Measurements from ENCODE around the gene KIAA0513. TPM values are rescaled to one million over a fixed set of nuclear protein-coding genes. Genes with fewer than 3 reads are reported as not detected.
"Not testable (repeated sequence)": the region's sequence is repeated elsewhere in the genome, so short reads cannot be mapped to it uniquely, and the experiment has no call there.

Gene KIAA0513
- total RNA-seq, 1 donor: 3.2 TPM

DNA sequence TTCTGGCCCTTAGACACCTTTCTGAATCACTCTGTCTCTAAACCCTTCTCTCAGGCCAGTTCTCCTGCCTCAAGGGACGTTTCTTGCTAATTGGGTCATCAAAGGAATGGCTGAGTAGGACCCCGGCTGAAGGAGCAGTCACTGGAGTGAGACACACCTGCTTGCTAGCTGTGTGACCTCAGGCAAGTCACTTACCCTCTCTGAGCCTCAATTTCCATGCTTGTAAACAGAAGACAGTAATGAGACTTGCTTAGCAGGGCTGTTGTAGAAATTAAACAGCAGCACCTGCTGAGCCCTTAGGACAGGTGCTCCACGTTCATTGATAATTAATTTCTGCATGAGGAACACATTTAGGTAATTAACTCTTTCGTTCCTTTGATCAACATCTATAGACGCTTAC is 77.9 kb downstream of the KIAA0513 start:
- DNase-seq (ENCODE audit: low read depth in 2 of 3, low spot score in 2 of 3): no peak

DNA sequence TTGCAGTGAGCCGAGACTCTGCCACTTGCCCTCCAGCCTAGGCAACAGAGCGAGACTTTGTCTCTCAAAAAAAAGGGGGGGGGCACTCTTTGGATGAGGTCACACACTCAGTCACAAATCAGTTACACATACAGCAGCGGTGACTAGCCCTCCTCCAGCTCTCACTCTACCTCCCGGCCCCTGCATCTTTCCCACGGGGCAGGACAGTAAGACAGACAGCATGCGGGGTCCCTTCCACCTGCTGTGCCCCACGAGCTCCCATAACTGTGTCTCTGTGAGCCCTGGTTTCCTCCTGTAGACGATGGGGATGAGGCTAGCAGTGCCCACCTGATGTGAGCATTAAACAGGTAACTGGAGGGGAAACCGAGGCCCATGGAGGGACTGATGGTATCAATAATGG is 79.5 kb downstream of the KIAA0513 start:
- DNase-seq (ENCODE audit: low read depth in 2 of 3, low spot score in 2 of 3): no peak

DNA sequence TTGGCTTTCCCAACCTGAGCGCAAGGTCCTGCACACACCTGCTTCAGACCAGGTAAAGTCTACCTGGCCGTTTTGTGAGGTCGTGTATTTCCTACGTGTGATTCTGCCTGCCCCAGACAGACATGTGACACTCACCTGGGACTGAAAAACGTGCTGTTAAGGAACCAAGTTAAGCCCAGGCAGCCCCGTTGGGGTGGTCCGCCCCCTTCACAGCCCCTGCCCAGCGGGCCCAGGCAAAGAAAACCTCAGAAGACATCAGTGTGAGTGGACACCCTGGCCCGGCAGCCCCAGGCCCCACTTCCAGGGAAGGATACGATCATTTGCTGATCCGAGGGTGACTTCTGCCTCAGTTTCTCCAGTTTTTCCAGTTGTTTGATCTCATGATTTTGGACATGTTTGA is 79.9 kb downstream of the KIAA0513 start:
- DNase-seq (ENCODE audit: low read depth in 2 of 3, low spot score in 2 of 3): no peak

DNA sequence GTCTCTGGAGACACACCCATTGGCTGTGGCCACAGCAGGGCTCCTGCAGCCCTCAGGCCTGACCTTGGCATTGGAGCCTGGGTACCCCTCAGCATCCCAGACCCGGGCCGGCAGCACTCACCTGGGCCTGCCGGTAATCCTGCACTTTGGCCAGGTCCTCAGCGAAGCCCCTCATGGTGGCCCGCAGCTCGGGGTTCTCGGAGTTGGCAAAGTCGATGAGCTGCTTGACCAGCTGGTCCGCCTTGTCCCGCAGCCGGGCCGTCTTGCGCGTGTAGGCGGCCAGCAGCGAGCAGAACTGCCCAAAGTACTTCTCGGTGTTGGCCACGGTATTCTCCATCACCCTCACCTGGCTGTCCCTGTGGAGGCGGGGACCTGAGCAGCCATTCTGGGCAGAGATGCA is 82.5 kb downstream of the KIAA0513 start:
- DNase-seq (ENCODE audit: low read depth in 2 of 3, low spot score in 2 of 3): no peak

DNA sequence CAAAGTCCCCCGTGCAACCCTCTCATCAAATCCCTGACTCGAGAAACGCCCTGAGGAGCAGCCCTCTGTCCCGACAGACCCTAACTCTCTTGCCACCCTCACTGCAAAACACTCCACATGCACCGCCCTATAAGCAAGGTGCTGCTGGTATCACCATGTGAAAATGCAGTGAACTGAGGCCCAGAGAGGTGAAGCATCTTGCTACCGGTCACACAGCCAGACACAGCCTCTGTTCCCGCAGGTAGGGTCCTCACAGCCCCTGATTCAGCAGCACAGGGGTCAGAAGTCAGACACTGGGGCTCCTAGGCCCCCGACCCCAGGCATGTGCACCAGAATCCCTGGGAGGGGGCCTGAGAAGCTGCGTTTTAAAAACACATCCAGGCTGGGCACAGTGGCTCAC is 83.6 kb downstream of the KIAA0513 start:
- DNase-seq (ENCODE audit: low read depth in 2 of 3, low spot score in 2 of 3): no peak

DNA sequence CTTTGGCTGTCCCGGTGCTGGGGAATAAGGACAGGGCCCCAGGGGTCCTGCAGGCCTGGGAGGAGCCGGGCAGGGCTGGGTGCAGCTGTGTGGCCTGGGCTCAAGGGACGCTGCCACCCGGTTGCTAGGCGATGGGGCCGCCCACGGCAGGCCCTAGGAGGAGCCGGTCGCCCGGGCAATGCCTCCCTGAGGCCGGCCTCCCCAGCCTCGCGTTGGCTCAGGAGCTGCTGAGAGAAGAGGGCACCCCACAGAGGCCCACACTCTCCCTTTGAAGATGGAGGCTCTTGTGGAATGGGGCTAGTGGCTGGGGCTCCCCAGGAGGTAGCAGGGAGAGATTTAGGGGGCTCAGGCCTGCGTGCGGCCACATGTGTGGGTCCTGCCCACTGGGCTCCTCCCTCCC is 84.8 kb downstream of the KIAA0513 start, which contains the start of gene CIBAR2:
Gene CIBAR2, minus strand, starts transcription at position 109 of the 400 bp plus-strand sequence. CDS start 120 bp downstream, outside the sequence.
- DNase-seq (ENCODE audit: low read depth in 2 of 3, low spot score in 2 of 3): no peak

DNA sequence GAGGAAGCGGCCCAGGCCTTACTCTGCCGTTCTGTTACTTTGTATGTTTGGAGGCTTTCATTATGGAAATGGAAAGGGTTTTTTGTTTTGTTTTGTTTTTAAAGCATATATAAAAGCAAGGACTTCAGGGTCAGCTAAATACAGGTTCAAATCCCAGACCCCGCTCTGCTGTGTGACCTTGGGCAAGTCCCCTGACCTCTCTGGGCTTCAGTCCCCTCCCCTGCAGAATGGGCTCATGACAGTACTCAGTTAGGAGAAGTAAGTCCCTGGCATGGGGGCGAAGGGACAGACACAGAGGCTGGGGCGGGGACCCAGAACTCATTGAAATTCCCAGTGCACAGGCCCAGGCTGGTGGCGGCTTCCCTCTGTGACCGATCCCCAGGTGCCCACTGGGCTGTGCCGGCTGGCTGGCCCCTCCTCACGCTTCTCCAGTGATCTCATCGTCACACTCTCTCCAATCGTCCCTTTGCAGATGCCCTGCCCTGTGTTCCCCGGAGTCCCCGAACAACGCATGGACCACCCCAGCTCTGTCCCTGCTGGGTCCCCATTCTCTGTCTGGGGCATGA is 85.7 kb downstream of the KIAA0513 start:
- no peak for DNase-seq (ENCODE audit: low read depth in 2 of 3, low spot score in 2 of 3)

DNA sequence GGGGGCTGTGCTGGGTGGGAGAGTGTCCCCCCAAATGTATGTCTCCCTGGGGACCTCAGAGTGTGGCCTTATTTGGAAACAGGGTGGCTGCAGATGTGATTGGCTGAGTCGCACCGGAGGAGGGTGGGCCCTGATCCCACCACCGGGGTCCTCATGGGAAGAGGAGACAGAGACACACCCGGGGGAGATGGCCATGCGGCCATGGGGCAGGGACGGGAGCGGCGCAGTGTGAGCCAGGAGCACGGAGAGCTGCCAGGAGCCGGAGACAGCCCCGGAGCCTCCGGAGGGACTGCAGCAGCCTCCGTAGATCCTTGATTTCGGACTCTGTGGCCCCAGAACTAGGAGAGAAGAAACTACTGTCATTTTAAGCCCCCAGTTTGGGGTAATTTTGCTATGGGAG is 86.3 kb downstream of the KIAA0513 start:
- no peak for DNase-seq (ENCODE audit: low read depth in 2 of 3, low spot score in 2 of 3)

DNA sequence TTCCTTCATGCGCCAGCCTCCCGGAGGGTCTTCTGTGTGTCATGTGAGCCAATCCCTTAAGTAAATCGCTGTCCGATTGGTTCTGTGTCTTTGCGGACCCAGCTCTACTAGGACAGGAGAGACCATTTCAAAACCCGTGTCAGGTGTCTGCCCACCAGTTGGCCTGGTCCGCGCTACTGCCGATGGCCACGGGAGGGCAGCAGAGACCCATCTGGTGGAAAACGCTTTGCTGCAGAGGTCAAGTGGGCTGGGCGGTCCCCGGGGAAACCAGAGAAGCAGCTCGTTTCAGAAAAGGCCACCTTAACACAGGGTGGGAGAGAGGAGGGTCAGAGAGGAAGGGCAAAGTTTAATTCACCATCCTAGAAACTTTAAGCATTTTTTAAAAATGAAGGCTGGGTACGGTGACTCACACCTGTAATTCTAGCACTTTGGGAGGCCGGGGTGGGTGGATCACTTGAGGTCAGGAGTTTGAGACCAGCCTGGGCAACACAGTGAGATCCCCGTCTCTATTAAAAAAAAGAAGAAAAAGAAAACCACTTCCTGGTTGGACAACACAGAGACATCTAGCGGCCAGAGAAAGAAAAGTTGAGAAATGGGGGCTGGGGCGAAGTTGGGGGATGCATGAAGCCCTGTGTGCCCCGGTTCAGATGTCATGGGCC is 87.4 kb downstream of the KIAA0513 start:
- DNase-seq (ENCODE audit: low read depth in 2 of 3, low spot score in 2 of 3): peak; percentile 36 to 75 (median 69)

DNA sequence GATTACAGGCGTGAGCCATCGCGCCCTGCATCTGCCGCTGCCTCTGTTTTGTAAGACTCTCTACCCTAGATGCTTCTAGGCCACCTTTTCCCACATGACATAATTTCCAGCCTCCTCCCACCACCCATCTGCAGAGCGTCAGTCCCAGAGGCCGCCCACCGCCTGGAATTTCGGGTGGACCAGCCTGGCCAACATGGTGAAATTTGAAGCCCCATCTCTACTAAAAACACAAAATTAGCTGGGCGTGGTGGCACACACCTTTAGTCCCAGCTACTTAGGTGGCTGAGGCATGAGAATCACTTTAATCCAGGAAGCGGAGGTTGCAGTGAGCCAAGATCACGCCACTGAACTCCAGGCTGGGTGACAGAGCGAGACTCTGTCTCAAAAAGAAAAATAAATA is 89.8 kb downstream of the KIAA0513 start:
- DNase-seq (ENCODE audit: low read depth in 2 of 3, low spot score in 2 of 3): no peak

DNA sequence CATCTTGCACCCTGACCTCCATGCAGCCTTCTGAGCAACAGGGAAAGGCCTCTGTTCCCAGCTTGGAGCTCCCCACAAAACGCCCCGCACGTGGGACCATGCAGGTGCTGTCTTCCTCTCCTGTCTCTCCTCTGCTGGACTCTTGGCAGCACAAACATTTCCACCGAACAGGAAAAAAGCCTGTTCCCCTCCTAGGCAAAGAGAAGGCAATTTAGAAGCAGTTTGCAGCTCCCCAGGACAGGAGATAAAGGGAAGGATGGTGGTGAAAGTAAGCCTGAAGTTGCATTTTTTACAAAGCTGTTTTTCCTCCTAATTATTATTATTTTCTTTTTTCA is 92.4 kb downstream of the KIAA0513 start:
- DNase-seq (ENCODE audit: low read depth in 2 of 3, low spot score in 2 of 3): no peak

DNA sequence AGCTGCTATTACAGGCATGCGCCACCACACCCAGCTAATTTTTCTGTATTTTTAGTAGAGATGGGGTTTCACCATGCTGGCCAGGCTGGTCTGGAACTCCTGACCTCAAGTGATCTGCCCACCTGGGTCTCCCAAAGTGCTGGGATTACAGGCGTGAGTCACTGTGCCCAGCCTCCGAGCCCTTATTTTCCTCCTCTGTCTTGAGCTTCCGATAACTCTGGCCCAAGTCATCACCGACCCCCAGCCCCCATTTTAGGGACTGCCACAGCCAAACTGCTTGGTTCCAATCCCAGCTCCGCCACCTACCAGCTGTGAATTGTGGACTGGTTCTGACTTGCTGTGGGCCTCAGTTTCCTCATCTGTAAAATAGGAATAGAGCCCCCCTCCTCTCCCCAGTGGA is 95.8 kb downstream of the KIAA0513 start:
- DNase-seq (ENCODE audit: low read depth in 2 of 3, low spot score in 2 of 3): not testable (repeated sequence)

DNA sequence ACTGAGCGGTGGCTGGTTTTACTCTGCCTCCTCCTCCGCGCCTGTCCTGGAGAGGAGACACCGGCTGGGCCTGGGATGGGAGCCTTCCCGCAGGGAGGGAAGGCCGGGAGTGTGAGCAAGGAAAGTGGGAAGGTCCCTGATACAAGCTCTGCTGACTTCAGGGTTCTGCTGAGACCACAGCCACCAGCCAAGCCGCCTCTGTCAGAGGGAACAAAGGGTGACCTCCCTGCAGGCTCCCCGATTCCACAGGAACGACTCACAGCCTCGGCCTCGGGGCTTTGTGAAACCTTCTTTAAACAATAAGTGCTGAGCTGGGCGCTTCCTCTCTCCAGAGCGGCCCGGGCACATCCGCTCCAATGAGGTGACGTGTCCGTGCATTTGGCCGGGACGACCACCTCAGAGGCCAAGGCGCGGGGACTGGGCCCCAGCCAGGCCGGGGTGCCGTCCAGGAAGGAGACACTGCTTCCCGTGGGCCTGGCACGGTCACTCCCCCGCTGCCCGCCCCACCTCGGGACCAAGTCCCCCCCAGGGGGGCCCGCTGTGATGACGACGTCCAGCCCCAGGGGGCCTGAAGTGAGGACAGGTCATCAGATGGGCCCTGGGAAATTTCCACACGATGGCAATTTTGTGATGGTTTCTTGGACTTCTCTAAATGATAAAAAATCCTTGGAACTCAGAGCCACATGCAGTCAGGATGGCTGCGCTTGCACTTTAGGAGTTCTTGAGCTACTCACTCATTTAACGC is 96.5 kb downstream of the KIAA0513 start:
- no peak for DNase-seq (ENCODE audit: low read depth in 2 of 3, low spot score in 2 of 3)

DNA sequence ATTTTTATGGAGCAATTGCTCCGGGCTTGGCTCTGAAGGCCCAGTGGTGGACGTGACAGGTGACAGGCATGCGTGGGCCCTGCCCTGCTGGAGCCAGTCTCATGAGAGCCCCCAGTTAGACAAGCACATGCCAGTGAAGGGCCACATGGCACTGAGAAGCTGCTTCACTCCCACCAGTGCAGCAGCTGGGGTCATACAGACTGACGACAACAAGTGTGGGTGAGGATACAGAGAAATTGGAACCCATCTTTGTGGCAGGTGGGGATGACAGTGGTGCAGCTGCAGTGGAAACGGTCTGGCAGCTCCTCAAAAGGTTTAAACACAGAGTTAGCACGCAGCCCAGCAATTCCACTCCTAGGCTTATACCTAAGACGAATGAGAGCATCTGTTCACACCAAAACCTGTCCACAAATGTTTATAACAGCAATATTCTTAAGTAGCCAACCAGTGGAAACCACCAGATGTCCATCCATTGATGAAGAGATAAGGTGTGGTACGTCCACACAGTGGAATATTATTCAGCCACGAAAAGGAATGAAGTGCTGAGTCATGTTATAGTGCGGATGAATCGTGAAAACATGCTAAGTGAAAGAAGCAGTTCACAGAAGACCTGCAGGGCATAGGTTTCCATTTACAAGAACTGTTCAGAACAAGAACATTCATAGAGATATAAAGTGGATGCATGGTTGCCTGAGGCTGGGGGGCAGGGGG is 97.2 kb downstream of the KIAA0513 start:
- no peak for DNase-seq (ENCODE audit: low read depth in 2 of 3, low spot score in 2 of 3)

DNA sequence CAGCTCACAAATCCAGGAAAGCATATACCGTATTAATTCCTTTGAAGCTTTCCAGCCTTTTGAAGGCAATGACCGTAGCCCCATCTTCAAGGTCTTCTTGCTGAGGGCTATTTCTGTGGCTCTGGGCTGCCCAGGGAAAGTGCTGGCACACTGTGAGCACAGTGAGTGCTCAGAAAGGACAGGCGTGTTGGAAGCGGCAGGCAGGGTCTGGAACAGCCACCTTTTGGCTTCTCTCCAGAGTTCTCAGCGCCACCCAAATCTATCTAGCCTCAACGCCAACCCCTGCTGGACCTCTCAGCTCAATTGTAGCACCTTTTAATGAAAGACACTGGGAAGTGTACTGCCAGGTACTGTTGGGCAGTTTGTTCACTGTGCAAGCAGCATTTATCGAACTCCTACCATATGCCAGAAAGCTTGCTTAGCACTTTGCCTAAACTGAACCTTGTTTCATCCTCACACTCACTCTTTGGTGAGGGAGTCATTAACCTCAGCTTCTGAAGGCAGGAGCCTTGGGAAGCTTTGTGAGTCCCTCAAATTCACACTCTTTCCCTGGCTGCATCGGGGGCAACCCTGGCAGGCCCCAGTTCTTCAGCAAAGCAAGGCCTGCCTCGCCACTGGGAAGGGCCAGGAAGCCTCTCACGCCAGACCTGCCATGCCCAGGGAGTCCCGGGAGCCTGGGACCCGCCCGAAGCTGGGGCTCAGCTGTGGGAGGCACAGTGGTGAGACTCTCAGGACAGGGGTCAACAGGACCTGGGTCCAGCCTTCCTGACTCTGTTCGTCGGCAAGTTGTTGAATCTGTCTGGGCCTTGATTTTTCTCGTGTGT is 98.2 kb downstream of the KIAA0513 start:
- no peak for DNase-seq (ENCODE audit: low read depth in 2 of 3, low spot score in 2 of 3)

DNA sequence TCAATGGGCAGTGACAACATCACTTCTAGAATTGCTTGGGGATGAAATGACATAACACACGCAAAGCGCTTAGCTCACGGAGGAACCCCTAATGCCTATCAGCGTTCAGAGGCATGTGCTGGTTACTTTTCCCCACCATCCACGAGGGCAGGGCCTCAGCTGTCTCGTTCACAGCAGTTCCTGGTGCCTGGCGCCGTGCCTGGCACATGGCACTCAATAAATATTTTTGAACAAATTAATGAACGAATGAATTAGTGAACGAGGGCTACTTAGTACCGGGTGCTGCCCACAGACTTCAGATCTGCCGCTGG is 98.8 kb downstream of the KIAA0513 start:
- no peak for DNase-seq (ENCODE audit: low read depth in 2 of 3, low spot score in 2 of 3)

DNA sequence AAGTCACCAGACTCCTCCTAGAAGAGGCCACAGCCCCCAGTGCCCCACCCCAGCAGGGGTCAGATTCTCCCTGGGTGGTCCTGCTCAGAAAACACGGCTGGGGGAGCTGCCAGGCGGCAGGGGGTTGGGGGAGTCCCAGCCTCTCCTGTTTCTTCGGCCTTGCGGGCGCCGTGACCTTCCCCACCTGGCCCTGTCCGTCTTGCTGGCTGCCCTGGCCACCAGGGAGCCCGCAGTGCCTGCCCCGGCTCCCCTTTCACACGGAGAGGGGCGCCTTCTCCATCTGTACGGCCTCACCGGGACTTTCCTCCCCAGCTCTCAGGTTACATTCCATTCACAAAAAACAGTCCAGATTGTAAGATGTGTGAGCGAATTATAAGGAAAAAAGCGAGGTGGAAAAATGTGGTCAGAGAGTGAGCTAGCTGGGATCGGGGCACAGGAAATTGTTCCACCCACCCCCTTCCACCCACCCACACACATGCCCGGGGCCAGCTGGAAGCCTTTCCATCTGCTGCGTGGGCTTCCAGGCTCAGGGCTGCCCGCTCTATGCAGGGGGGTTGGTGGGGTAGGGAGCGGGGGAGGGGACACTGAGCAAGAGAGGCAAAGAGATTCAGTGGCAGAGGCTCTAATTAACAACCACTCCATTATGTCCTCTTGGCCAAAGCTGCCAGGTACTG is 99.2 kb downstream of the KIAA0513 start:
- DNase-seq (ENCODE audit: low read depth in 2 of 3, low spot score in 2 of 3): no peak

DNA sequence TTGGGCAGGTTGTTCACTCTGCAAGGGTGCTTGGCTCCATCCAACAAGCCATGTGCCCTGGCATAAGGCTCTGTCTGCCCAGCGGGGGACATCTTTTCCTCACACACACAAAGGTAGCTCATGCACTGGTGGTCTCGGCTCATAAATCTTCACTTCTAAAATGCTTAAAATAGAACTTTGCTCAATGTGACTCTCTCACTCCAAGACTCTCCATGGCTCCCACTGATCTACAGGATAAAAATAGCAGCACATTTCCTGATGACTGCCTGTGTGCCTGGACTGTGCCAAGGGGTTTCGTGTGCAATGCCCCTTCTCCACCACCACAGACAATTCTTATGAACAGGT is 99.8 kb downstream of the KIAA0513 start:
- DNase-seq (ENCODE audit: low read depth in 2 of 3, low spot score in 2 of 3): no peak

DNA sequence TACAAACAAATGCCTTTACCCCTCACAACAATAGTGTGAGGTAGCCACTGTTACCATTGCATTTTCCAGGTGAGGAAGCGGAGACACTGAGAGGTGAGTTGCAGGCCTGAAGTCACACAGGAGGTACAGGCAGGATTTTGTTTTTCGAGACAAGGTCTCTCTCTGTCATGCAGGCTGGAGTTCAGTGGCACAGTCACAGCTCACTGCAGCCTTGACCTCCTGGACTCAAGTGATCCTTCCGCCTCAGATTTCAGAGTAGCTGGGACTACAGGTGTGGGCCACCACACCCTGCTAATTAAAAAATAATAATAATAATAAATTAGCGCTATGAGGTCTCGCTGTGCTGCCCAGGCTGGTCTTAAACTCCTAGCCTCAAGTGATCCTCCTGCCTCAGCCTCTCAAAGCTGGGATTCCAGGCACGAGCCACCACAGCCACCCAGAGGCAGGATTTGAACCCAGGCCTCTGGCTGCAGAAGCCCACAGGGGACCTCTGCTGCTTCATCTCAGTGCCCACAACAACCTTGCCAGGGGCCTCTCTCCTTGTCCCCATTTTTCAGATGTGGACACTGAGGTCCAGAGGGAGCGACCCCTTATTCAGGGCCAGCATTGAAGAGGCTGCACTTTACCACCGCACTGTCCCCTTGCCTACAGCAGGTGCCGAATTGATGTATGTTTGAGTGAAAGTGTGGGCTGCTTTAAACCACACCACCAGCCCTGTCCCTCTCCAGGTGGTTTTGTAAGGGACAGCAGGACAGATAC is 100.7 kb downstream of the KIAA0513 start:
- DNase-seq (ENCODE audit: low read depth in 2 of 3, low spot score in 2 of 3): no peak

Data from hematopoietic multipotent progenitor cell (in vitro differentiated cells).